K562 (cell line): Measurements from ENCODE around the gene MYADM. TPM values are rescaled to one million over a fixed set of nuclear protein-coding genes. Genes with fewer than 3 reads are reported as not detected.

ENCODE experiments used
- BMI1 ChIP-seq: fragments of 150-350 bp; IDR thresholded peaks from 2 replicates; pipeline ENCODE4 v1.6.1; 2014; ENCODE audit warnings: low read length
- ELF2 ChIP-seq: fragments of 250-450 bp; sonication (Bioruptor Pico); IDR thresholded peaks from 2 replicates; pipeline ENCODE4 v1.5.0; 2021; ENCODE audit warnings: mild to moderate bottlenecking
- ERF ChIP-seq: fragments of 450-650 bp; formaldehyde crosslinking; IDR thresholded peaks from 2 replicates; pipeline ENCODE4 v1.4.0; 2020; ENCODE audit warnings: mild to moderate bottlenecking, mixed read lengths
- HBP1 ChIP-seq: fragments of 450-650 bp; formaldehyde crosslinking; IDR thresholded peaks from 2 replicates; pipeline ENCODE4 v1.4.0; 2022; ENCODE audit warnings: missing genetic modification characterization
- NFATC3 ChIP-seq: fragments of 450-650 bp; IDR thresholded peaks from 2 replicates; pipeline ENCODE4 v1.6.1; 2017; ENCODE audit warnings: mild to moderate bottlenecking
- ZBTB26 ChIP-seq: fragments of 450-650 bp; formaldehyde crosslinking; IDR thresholded peaks from 2 replicates; pipeline ENCODE4 v1.4.0; 2022; ENCODE audit warnings: missing genetic modification characterization
- ZNF280A ChIP-seq: fragments of 450-650 bp; IDR thresholded peaks from 2 replicates; pipeline ENCODE4 v1.6.1; 2018; ENCODE audit warnings: mild to moderate bottlenecking, low read depth; ENCODE audit not compliant: partially characterized antibody
- polyA plus RNA-seq, 8 experiments: library from polyadenylated mRNA; depleted of rRNA in 4 of 8; stranded (reverse) in 5 of 8; unstranded in 3 of 8; fragments of >200 nt; fragmentation: Nextera tagmentation in 2 of 8; fragmentation: Illumina TruSeq in 1 of 8; extraction: Ambion mirVana in 2 of 8; extraction: Trizol in 1 of 8; gene quantifications; 2 replicates each; pipeline versions ENCODE4 v1.2.1 to v1.2.3, GENCODE V29; 2011 to 2014; ENCODE audit warnings: inconsistent platforms in 1 of 8, missing spikeins in 1 of 8
- total RNA-seq, 7 experiments: library from RNA; depleted of rRNA in 6 of 7; stranded (reverse); fragments of >200 nt in 6 of 7; fragmentation: Illumina TruSeq in 2 of 7; extraction: Trizol in 2 of 7; gene quantifications; 2 replicates each; pipeline versions ENCODE4 v1.2.1 to v1.2.3, GENCODE V29; 2011 to 2021; ENCODE audit warnings: low replicate concordance in 1 of 7

The MYADM gene
- total and polyA plus RNA-seq, 9 of the 15 experiments (the other 6 are each of a cell fraction or from before 2014, with no cell fraction given): 4.5 to 70.3 (median 14.4) TPM

DNA sequence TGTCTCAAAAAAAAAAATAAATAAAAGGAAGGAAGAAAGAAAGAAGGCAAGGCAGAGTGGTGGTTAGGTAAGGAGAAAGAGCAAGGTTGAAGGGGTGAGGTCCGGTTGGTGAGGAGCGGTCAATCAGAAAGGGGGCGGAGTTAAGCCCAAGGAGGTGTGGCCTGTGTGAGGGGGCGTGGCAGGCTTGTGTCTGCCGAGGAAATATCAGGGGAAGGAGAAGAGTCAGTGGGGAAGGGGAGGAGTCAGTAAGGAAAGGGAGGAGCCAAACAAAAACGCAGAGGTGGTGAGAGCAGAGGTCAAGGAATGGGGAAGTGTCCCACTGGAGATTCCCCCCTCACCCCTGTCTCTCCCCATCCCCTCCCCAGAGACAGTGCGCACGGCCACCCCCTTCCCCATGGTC, 47.3 kb downstream of the MYADM start (continued):
- TF ChIP-seq ZNF280A: no peak
- no peak for TF ChIP-seq ELF2
- no peak for TF ChIP-seq NFATC3
- TF ChIP-seq ERF (CRISPR knock-in tag): no peak
- TF ChIP-seq ZBTB26: 0 out of 2 replicates have a peak, but pooled peaks have one; percentile 9
- TF ChIP-seq BMI1: no peak
- 0 out of 2 replicates have a peak, but pooled peaks have one; percentile 32 for TF ChIP-seq HBP1 (CRISPR knock-in tag)
- TF ChIP-seq, all 486 proteins: peak for 9
